Kidney (tissue), 14 donors: ENCODE results near the gene PEAK1. TPM values are rescaled to one million over a fixed set of nuclear protein-coding genes. Genes with fewer than 3 reads are reported as not detected.

Experiments used
- DNase-seq, 5 donors: peaks; one replicate each; pipeline ENCODE4 v3.0.0-alpha.2; 2013 to 2020
- FAIRE-seq: peaks from 2 replicates; lab custom pipeline; 2012; peaks lifted over from hg19 to GRCh38; lab: Jason Lieb, UNC
- H3K27ac ChIP-seq, 2 donors: one replicate each; pipeline ENCODE4 v1.7.0; 2013; ENCODE audit warnings: low read depth in 2 of 2, low read length in 2 of 2, inconsistent platforms in 1 of 2
- H3K27me3 ChIP-seq: one replicate; pipeline ENCODE4 v1.7.1; 2013; ENCODE audit warnings: low read length, inconsistent platforms; ENCODE audit not compliant: control insufficient read depth, insufficient read depth
- H3K36me3 ChIP-seq, 3 donors: one replicate each; pipeline versions ENCODE4 v1.7.0 to v1.7.1; 2013; ENCODE audit warnings: low read length in 3 of 3, control low read depth in 1 of 3, inconsistent platforms in 1 of 3; ENCODE audit not compliant: insufficient read depth in 3 of 3, control insufficient read depth in 2 of 3
- H3K4me1 ChIP-seq, 3 donors: one replicate each; pipeline versions ENCODE4 v1.7.0 to v1.7.1; 2013; ENCODE audit warnings: low read length in 3 of 3, inconsistent platforms in 1 of 3, low read depth in 1 of 3; ENCODE audit not compliant: control insufficient read depth in 2 of 3, insufficient read depth in 2 of 3
- H3K4me3 ChIP-seq, 3 donors: one replicate each; pipeline versions ENCODE4 v1.7.0 to v1.8.1; 2013; ENCODE audit warnings: low read length in 3 of 3, control low read depth in 1 of 3, inconsistent platforms in 1 of 3
- H3K9ac ChIP-seq, 3 donors: one replicate each; pipeline versions ENCODE4 v1.7.0 to v1.7.1; 2013; ENCODE audit warnings: low read length in 3 of 3, control low read depth in 1 of 3, inconsistent platforms in 1 of 3
- H3K9me3 ChIP-seq, 3 donors: one replicate each; pipeline versions ENCODE4 v1.7.0 to v1.7.1; 2013; ENCODE audit warnings: low read length in 3 of 3, control low read depth in 1 of 3, inconsistent platforms in 1 of 3; ENCODE audit not compliant: control insufficient read depth in 2 of 3, insufficient read depth in 1 of 3
- CTCF ChIP-seq: IDR thresholded peaks from 3 replicates; pipeline ENCODE4 v1.5.1; 2012; ENCODE audit warnings: mild to moderate bottlenecking, moderate library complexity, borderline replicate concordance; ENCODE audit not compliant: insufficient read depth; ENCODE audit errors: extremely low read depth
- intact Hi-C: fragments of 100-400 bp; cut with DNase I; formaldehyde crosslinking; loops from one replicate; pipeline ENCODE4 v1.11.1; 2022
- polyA plus RNA-seq: library from polyadenylated mRNA; stranded (reverse); fragments of 350-450 nt; fragmentation: Illumina TruSeq; extraction: RNeasy Lipid Tissue Mini Kit (QIAGEN cat#74804); gene quantifications from one replicate; pipeline ENCODE4 v1.2.3, GENCODE V29; 2014; ENCODE audit warnings: low read depth, low replicate concordance; ENCODE audit not compliant: insufficient read depth
- total RNA-seq: library from RNA; stranded (reverse); fragmentation: NEBNext Ultra II Directional; extraction: Animal tissue kit (Norgen Biotek cat#: 25700); gene quantifications from one replicate; pipeline ENCODE4 v1.2.1, GENCODE V29; 2021
- donor health status: control.
- donor health status: control.
- donor health status: control.
- donor health status: control.
- donor health status: control.
- donor health status: DM: yes; HTN: yes; CAD: no.
- donor health status: Normal renal cell carcinoma (clear cell type).

The PEAK1 gene
- total and polyA plus RNA-seq, 2 donors from 2014 or later: 2.9 to 50.3 TPM

- Histone ChIP-seq H3K4me1 (no peaks in the 10 kb centered on the region), H3K4me3 (no peak overlapping the region), H3K27ac (no peak overlapping the region), H3K9me3 (no peaks in the 10 kb centered on the region), H3K36me3 (no peaks in the 10 kb centered on the region), H3K27me3 (no peaks in the 10 kb centered on the region), H3K9ac (no peak overlapping the region)
- DNase-seq: no peak
- intact Hi-C loops: no loop called here
- no peak for FAIRE-seq
- no peak for TF ChIP-seq CTCF
Observed at GRCh38 chr15:77348511-77348910, 71.4 kb downstream of the PEAK1 start.

GRCh38 chr15:77347197-77347596, 72.7 kb downstream of the PEAK1 start:
- no peak for TF ChIP-seq CTCF
- H3K27ac ChIP-seq: no peak overlapping the region
- FAIRE-seq: no peak

GRCh38 chr15:77346245-77347036, 73.5 kb downstream of the PEAK1 start:
- FAIRE-seq (no peak), DNase-seq (no peak)
- H3K9ac ChIP-seq: no peak overlapping the region
- H3K36me3 ChIP-seq: no peaks in the 10 kb centered on the region
- no peak for TF ChIP-seq CTCF
- H3K27ac ChIP-seq: no peak overlapping the region
- intact Hi-C loops: no loop called here
- no peaks in the 10 kb centered on the region for H3K4me1 ChIP-seq
- no peak overlapping the region for H3K4me3 ChIP-seq
- no peaks in the 10 kb centered on the region for H3K9me3 ChIP-seq
- no peaks in the 10 kb centered on the region for H3K27me3 ChIP-seq

More at GRCh38 chr15:77347197-77347596, 72.7 kb downstream of the PEAK1 start:
- no peaks in the 10 kb centered on the region for H3K36me3 ChIP-seq
- no peak overlapping the region for H3K4me3 ChIP-seq
- intact Hi-C loops: no loop called here
- H3K4me1 ChIP-seq: no peaks in the 10 kb centered on the region
- H3K9ac ChIP-seq: no peak overlapping the region
- no peaks in the 10 kb centered on the region for H3K27me3 ChIP-seq
- DNase-seq: no peak
- no peaks in the 10 kb centered on the region for H3K9me3 ChIP-seq
